GOT3 (cell line): ENCODE results near the gene HIF3A.

ENCODE experiments used
- DNase-seq: peaks from one replicate; lab custom pipeline; 2025; ENCODE audit warnings: mixed read lengths; lab: John Stamatoyannopoulos, UW

Gene HIF3A

DNA sequence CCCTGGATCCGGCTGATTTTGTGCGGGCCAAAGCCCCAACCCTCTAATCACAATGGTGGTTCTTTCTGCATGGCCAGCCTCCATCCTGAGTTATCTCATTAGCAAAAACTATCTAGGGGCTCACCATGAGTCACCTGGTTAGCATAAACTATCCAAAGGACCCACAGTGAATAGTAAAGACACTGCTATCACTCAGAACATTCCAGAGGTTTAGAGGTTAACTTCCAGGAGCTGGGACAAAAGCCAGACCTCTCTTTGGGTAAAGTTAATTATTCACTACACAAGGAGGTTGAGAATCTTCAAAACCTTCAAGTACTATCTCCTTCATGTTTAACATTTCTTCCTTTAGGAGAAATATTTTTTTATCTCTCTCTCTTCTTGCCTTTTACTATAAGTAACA lies 31.2 kb downstream of the HIF3A start:
- no peak for DNase-seq

DNA sequence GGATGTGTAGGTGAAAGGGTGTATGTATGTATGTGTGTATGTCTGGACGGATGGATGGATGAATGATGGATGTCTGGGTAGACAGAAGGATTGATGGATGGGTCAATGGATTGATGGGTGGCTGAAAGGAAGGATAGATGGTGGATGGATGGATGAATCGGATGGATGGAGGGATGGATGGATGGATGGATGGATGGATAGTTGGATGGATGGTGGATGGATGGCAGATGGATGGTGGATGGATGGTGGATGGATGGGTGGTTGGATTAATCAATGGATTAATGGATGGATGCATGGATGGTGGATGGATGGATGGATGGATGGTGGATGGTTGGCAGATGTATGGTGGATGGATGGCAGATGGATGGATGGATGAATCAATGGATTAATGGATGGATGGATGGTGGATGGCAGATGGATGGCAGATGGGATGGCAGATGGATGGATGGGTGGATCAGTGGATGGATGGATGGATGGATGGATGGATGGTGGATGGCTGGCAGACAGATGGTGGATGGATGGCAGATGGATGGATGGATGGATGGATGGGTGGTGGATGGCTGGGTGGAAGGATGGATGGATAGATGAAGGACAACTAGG lies 33.6 kb downstream of the HIF3A start:
- DNase-seq, result no peak

DNA sequence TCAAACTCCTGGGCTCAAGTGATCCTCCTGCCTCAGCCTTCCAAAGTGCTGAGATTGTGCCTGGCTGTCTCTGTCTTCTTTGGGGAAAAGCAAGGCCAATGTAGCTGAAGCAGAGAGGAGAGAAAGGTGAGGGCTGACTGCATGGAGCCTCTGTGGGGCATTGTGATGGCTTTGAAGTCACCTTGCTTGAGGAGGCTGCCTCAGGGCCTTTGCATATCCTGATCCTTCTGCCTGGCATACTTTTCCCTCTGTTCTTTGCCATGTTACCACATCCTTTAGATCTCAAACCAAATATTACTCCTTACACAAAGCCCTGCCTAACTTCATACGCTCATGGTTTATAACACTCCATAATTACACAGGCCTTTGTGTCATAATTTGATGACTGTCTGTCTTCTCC lies 40.6 kb downstream of the HIF3A start:
- DNase-seq, result no peak

DNA sequence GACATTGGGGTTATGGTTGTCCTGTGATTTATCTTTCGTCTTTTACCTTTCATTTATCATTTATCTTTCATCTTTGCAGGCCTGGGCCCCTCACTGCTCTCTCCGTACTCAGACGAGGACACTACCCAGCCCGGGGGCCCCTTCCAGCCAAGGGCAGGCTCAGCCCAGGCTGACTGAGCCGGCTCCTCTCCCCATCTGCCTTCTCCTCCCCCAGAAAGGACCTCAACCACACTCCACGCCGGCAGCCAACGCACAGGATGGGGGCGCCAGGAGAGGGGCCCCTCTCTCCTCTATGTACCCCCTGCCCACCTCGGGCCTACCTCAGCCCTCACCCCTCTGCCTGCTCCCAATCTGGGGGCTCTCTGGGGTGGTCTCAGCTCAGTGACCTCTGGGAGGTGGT lies 42.6 kb downstream of the HIF3A start:
- no peak for DNase-seq

DNA sequence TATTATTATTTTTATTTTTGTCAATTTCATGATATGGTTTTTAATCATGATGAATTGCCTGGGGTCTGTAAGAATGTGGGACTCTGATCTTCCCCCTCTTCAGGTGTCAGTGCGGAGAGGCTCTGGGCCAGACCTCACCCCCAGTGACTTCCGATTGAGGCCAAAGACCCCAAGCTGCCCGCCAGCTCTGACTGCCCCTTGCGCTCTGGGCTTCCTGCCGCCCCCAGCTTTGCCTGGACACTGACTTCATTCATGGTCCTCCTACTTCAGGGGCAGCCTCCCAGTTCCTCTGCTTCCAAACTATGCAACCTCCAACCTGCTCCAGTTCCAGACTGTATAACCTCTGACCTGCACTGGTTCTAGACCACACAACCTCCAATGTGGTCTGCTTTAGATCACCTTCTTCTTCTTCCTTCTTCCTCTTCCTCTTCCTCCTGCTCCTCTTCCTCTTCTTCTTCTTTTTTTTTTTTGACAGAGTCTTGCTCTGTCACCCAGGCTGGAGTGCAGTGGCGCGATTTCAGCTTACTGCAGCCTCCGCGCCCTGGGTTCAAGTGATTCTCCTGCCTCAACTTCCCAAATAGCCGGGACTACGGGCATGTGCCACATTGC lies 43.3 kb downstream of the HIF3A start:
- DNase-seq, result no peak

DNA sequence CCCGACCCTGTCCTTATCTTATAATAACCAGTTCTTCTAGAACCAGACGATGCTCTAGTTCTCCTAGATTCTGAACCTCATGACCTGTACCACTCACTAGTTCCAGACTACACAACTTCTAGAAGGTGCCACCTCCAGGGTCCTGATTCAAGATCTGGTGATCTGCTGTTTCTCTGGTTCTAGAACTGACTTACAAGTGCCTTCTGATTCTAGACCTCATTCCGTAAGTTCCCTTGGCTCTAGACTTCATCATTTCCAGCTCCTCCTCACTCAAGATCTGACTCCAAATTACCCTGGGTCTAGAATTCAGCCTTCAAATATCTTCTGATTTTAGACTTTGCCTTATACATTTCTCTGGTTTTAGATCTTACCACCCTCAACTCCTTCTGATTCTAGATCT lies 45.1 kb downstream of the HIF3A start:
- DNase-seq, result no peak

DNA sequence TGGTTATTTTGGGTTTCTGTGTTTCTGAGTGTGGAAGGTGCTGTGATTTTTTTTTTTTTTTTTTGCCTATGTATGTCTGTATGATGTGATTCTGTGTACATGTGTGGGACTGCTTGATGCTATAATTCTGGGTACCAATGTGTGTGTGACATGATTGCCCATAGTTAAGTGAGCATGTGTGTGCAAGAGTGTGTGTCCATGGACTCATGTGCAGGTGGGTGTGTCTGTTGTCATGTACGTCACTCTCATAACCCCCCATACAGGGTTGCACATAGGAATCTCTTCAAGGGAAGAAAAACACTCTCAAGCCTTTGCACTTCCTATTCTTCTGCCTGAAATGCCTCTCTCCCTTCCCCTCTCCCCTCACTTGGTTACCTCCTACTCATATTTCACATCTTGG lies 47.5 kb downstream of the HIF3A start:
- DNase-seq, result no peak

DNA sequence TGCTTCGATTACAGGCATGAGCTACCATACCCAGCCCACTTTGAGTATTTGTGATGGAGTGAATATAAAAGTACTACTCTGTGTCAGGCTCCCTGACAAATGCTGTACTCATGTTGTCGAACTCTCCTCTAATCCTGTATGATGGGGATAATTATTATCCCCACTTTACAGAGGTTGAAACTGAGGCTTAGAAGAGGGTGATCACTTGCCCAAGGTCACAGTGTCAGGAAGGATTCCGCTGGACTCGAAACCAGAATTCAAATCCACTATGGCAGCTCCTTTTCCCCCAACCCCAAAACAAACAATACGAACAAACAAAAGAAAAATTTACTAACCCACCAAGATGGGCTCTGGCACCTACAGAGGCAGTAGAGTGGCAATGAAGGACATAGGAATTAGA lies 48.3 kb downstream of the HIF3A start:
- DNase-seq, result no peak

DNA sequence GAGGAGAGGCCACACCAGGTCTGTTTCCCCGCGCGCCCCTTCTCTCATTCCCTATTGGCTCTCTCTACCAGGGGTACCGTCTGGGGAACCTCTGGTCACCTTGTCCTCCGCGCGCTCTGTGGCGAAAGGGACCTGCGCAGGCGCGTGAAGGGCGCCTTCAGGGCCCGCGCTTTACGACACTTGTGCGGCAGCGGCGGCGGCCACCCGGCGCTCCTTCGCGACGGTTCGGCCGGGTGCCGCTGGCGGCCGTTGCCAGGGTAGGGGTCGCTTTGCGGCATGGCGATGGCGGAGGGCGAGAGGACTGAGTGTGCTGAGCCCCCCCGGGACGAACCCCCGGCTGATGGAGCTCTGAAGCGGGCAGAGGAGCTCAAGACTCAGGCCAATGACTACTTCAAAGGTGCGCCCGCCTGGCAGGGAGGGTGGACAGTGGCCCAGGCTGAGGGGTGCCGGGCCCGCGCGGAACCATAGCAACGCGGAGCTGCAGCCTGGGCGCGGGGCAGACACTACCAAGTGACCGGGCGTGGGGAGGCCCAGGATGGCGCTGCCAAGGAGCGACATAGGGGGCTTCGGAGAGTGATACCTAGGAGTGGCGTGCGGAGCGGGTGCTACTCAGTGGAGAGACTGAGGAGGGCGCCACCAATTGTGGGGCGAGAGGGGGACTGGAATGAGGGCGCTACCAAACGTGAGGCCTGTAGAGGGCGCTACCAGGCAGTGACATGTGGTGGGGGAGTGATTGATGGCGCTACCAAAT lies 50.2 kb downstream of the HIF3A start, which contains the start of gene PPP5C:
Gene PPP5C, plus strand, starts transcription at position 267 of the 751 bp plus-strand sequence. Its CDS starts 10 bp downstream, at position 277.
- peak; percentile 74 for DNase-seq

DNA sequence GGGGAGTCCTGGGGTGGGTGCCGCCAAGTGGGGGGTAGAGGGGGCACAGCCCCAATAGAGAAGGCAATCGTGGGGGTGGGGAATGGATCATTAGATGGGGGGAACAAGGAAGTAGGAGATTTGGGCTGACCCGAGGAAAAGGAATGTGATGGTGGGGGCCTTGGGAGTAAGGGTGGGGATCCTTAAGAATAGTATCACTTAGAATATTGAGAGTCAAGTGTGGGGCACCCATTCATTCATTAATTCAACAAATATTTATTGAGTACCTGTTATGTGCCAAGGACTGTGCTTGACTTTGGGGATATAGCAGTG lies 50.7 kb downstream of the HIF3A start:
- no peak for DNase-seq

DNA sequence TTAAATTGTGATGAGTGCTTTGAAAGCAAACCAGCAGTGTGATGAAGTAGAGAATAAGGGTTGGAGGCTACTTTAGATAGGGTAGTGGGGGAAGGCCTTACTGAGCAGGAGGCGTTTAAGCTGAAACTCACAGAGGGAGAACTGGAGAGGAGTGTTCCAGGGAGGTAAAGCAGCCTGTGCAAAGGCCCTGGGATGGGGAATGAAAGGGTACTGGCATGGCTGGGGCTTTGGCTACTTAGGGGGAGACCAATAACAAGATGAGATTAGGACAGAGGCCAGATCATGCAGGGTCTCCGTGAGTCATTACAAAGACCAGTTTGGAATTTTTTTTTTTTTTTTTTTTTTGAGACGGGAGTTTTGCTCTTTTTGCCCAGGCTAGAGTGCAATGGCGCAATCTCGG lies 51.1 kb downstream of the HIF3A start:
- DNase-seq, result no peak

DNA sequence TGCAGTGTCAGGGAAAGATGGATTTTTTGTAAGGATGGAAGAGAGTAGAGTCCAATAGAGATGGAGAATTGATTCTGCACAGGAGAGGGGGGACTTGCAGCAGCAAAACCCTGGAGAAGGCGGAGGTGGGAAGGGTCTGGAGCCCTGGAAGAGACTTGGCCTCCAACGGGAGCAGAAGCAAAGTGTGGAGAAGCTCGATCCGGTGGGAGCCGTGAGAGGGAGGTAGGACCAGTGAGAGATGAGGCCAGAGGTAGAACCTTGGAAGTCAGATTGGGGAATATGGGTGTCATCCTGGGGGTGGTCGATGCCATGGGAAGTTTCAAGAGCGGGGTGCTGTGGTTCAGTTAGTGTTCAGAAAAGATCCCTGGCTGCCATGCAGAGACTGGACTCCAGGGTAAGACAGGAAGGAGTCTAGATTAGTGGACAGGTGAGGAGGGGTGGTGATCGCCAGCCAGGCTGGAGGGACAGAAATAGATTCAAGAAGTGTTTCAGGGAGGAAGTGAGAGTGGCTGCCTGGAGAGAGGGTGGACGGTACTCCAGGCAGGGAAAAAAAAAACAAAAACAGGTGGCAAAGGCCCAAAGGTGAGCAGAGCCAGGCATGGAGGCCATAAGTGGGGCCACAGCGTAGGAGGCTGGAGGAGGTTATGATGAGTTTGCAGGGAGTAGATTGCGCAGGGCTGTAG lies 52.6 kb downstream of the HIF3A start:
- DNase-seq, result no peak

DNA sequence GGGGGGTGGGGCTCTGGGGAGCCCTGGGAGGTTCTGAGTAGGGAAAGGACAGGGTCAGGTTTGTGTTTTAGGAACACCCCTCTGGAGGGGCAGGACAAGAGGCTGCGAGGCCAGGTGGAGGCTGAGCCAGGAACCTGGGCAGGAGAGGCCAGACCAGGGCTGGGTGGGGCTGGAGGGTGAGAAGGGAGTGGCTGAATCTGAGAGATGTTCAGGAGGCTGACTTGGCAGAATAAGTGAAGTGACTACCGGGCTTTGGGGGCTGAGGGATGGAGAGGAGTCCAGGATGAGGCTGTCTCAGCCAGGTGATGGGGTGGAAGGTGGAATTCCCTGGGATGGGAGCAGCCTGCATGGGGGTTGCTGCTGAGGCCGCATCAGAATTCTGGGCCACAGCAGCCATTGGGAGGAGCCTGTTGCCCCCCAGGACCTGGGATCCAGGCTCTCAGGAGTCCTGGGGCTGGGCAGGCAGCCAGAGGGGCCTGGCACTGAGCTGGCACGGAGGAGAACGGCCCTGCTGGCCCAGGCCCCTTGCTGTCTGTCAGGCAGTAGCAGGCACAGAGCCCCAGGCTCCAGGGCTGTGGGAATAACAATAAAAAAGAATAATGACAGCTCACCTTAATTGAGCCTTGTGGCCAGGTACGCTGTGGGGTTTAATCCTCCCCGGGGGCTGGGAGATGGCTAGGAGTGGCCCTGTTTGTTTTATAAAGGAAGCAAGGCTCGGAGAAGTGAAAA lies 53.4 kb downstream of the HIF3A start:
- no peak for DNase-seq

DNA sequence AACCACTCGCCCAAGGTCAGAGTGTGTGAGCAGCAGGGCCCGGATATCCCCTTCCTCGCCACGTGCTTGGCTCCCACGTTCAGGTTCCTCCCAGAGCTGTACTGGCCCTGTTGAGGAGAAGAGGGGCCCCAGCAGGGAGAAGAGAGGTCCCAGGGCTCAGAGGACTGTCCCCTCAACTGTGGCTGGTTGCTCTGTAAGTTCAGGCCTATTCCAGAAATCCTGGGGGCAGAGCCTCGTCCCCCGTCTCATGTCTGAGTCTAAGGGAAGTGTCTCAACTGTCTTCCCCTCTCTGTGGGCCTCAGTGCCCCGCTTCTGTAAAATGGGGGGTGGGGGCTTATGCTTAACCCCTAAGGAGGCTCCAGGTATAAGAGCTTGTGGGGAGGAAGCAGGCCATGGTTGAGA lies 53.9 kb downstream of the HIF3A start:
- DNase-seq, result no peak

DNA sequence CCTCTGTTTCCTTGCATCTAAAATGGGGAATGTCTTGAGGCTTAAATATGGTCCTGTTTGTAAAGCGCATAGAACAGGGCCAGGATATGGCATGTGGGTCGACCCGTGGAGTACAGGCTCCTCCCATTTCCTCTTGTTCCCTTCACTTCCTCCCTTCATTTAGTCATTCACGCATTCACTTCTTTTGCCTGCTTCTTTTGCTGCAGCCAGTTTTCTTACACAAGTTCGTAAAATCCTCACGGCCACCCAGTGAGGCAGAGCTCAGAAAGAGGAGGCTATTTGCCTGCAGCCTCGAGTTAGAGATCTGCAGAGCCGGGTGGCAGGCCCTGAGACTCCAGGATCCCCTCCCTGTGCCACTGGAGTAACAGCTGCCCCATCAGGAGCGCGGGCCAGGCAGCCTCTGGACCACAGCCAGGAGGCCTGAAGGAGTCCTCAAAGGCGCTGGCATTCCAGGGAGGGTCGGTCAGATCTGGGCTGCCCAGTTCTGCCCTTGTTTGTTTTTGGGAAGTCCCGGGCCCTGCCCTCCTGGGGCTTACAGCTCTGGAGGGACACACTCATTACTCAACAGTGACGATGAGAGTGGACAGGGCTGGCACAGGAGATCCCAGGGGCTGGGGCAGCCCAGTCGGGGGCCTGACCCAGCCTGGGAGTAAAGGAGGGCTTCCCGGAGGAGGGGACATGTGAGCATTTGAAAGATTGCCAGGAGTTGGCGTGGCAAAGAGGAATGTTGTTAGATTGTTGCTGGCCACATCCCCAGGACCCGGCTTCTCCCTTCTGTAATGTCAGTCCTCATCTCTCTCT lies 54.6 kb downstream of the HIF3A start:
- no peak for DNase-seq

DNA sequence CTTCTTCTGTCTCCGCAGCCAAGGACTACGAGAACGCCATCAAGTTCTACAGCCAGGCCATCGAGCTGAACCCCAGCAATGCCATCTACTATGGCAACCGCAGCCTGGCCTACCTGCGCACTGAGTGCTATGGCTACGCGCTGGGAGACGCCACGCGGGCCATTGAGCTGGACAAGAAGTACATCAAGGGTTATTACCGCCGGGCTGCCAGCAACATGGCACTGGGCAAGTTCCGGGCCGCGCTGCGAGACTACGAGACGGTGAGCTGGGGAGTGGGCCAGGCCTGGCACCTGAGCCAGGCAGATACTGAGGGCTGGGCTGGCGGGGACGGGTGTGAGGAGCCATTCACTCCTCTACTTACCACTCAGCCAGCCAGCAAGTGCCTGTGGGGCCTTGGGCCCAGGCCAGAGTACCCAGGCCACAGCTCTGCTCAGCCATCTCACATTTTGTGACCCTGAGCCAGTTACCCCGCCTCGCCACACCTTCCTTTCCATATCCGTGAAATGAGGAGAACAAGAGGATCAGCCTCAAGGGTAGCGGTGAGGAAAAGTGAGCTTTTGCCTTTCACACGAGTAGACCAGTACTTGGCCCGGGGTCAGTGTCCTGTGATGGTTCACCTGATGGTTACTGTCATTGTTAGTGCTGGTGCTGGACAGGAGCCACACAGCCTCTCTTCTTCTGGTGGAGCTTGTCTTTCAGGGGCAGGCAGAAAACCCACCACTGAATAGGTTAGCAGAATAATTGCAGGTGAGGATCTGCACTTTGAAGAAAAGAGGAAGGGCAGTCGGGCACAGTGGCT lies 57.1 kb downstream of the HIF3A start:
- no peak for DNase-seq

DNA sequence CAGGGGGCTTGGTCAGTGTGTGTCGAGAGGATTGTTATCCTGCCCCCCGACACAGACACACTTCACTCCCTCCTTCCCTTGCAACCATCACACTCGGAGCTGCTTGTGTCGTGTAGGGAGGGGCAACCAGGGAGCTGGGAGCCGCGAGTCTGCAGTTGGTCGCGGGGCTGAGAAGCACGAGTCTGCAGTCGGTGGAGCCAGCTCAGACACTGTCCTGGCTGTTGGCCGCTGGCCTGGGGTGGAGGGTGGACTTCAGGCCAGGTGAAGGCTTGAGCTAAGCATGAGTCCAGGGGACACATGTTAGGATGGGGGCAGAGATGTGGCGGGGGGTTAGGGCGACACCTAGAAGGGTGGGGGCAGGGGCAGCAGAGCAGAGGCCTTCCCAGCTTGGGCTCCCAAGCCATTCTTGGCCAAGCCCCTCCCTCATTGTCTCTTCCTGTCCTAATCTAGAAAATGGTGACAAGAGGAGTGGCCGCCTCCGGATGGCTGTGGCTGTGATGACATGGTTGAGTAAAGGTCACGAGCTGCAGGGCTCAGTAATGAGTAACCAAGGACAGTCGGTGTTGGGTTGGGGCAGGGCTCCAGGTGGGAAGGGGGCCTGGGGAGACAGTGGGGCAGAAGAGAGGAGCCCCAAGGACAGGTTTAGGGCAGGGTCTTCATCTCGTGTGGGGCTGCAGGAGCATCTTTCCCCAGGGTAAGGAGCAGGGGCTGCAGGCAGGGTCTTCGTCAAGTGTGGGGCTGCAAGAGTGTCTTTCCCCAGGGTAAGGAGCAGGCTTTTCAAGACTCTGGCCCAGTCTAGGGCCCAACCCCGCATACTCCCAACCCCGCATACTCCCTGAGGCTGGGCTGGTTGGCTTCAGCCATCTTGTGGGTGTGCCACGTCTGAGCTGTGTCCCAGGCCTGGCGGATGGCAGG lies 58.6 kb downstream of the HIF3A start:
- DNase-seq, result no peak

DNA sequence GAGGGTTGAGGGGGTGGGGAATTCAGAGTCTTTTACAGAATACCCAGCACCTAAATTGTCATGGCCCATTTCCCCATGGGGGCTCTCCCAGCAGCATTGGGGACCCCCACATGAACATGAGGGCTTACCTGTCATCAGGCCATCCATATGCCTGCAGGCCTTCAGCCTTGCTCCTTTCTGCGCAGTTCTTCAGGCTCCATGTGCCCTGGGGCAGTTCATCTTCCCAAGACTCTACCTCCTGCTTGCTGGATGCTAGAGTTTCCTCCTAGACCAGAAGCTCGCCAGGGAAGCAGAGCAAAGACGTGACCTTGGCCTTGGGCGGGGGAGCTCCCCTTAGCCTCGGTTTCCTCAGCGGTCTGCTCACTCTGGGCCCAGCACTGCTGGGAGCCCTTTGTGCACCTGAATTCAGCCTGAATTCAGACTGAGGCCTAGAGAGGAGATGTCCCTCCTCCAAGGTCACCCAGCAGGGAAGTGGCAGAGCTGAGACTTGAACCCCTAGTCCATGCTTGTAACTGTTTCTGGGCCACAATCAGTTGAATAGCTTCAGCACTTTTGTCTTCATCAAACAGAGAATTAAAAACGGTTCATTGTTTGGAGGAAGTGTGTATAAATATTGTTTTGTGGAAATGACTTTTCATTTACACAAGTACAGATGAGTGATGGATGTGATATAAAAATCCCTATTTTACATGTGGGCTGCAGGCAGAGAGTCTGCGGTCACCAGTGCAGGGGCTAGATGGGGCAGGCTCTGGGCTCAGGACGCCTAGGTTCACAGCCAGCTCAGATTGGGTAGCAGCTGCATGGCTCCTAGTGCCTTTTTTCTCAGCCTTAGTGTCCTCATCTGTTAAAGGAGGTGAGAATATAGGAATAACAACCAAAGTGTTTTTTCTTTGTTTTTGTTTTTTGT lies 59.6 kb downstream of the HIF3A start:
- DNase-seq, result no peak
